ENCODE data around the gene RESP18. TPM values are rescaled to one million over a fixed set of nuclear protein-coding genes. Genes with fewer than 3 reads are reported as not detected.

RESP18 gene
- not detected for total RNA-seq

DNA sequence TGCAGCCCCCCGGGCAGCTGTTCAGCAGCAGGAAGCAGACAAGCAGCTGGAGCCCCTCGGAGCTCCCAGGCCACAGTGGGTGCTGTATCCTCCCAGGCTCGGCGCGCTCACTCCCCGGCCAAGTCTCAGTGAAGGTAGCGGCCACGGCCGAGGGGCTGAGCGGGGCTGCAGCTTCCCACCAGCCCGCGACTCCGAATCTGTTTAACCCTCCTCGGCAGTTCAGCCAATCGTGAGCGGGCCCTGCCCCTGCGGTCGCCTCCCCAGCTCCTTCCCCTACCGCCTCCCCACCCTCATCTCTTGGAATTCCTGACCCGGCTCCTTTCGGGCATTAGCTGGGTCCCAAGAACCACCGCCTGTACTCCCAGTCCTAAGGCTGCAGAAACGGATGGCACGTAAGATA is at the start of gene RESP18:
Gene RESP18, minus strand, starts transcription at position 203 of the 400 bp plus-strand sequence.
- H3K4me1 ChIP-seq: no peaks in the 10 kb centered on the region
- H3K4me3 ChIP-seq: no peak within 1 kb of the TSS
- no peaks in the 10 kb centered on the region for H3K9me3 ChIP-seq
- TF ChIP-seq EP300 (IDR thresholded peaks at IDR 0.05) (no peak), POLR2AphosphoS5 (IDR thresholded peaks at IDR 0.05) (no peak), POLR2A (IDR thresholded peaks at IDR 0.05) (no peak)
- TF ChIP-seq, protein P1, sequence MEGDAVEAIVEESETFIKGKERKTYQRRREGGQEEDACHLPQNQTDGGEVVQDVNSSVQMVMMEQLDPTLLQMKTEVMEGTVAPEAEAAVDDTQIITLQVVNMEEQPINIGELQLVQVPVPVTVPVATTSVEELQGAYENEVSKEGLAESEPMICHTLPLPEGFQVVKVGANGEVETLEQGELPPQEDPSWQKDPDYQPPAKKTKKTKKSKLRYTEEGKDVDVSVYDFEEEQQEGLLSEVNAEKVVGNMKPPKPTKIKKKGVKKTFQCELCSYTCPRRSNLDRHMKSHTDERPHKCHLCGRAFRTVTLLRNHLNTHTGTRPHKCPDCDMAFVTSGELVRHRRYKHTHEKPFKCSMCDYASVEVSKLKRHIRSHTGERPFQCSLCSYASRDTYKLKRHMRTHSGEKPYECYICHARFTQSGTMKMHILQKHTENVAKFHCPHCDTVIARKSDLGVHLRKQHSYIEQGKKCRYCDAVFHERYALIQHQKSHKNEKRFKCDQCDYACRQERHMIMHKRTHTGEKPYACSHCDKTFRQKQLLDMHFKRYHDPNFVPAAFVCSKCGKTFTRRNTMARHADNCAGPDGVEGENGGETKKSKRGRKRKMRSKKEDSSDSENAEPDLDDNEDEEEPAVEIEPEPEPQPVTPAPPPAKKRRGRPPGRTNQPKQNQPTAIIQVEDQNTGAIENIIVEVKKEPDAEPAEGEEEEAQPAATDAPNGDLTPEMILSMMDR (IDR thresholded peaks at IDR 0.05): no peak
- no peak for DNase-seq (ENCODE audit: low spot score in 2 of 2)
- H3K27me3 ChIP-seq: peaks cover 76% of the 10 kb centered on the region
- H3K27ac ChIP-seq: no peak within 1 kb of the TSS
- H3K36me3 ChIP-seq: no peaks in the 10 kb centered on the region
- 7% methylated on average over 24 of the region's 24 CpGs for WGBS

DNA sequence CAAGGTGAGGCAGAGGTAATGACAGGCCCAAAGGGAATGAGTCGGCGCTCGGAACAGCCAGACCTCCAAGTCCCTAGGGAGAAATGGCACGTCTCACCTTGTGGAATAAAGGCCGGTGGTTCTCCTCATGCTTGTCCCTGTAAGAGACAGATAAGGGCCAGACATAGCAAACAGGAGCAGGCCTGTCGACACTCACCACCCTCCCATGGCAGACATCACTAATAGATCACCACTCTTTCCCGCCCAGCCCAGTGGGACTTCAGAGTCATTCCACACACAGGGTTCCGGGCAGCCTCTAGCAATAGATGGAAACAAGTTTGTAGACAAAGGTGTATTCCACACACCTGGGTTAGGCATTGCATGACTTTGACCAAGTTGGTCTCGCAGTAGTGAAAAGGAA is 48.9 kb upstream of the RESP18 start:
- Histone ChIP-seq H3K36me3 (peaks cover 75% of the 10 kb centered on the region), H3K9me3 (no peaks in the 10 kb centered on the region), H3K4me1 (peaks cover 2% of the 10 kb centered on the region), H3K27me3 (no peaks in the 10 kb centered on the region), H3K4me3 (no peak overlapping the region), H3K27ac (no peak overlapping the region)
- DNase-seq (ENCODE audit: low spot score in 2 of 2): no peak
- TF ChIP-seq EP300 (IDR thresholded peaks at IDR 0.05) (no peak), POLR2A (IDR thresholded peaks at IDR 0.05) (no peak), POLR2AphosphoS5 (IDR thresholded peaks at IDR 0.05) (no peak)
- TF ChIP-seq, protein P1 (IDR thresholded peaks at IDR 0.05): no peak
- WGBS: 92% methylated on average over 9 of the region's 9 CpGs

DNA sequence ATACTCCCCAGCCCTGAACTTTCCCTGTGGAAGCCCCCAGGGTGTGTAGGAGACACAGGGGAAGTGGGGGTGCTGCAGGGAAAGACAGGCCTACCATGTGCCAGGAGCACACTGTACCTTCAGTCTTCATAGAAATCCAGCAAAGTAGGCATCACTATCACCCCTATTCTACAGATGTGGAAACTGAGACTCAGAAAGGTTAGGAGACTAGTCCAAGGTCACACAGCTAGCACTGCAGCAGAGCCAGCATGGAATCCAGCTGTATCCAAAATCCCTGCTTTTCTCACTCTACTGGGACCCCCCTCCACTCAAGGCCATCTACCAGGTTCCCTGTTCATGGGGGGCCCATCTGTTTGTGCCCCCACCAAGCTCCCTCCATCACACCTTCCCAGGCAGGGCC is 48.4 kb upstream of the RESP18 start:
- no peaks in the 10 kb centered on the region for H3K27me3 ChIP-seq
- peaks cover 73% of the 10 kb centered on the region for H3K36me3 ChIP-seq
- TF ChIP-seq POLR2A (IDR thresholded peaks at IDR 0.05) (no peak), EP300 (IDR thresholded peaks at IDR 0.05) (no peak), POLR2AphosphoS5 (IDR thresholded peaks at IDR 0.05) (no peak)
- TF ChIP-seq, protein P1 (IDR thresholded peaks at IDR 0.05): no peak
- DNase-seq (ENCODE audit: low spot score in 2 of 2): no peak
- H3K4me1 ChIP-seq: no peaks in the 10 kb centered on the region
- H3K4me3 ChIP-seq: no peak overlapping the region
- no peak overlapping the region for H3K27ac ChIP-seq
- H3K9me3 ChIP-seq: no peaks in the 10 kb centered on the region

DNA sequence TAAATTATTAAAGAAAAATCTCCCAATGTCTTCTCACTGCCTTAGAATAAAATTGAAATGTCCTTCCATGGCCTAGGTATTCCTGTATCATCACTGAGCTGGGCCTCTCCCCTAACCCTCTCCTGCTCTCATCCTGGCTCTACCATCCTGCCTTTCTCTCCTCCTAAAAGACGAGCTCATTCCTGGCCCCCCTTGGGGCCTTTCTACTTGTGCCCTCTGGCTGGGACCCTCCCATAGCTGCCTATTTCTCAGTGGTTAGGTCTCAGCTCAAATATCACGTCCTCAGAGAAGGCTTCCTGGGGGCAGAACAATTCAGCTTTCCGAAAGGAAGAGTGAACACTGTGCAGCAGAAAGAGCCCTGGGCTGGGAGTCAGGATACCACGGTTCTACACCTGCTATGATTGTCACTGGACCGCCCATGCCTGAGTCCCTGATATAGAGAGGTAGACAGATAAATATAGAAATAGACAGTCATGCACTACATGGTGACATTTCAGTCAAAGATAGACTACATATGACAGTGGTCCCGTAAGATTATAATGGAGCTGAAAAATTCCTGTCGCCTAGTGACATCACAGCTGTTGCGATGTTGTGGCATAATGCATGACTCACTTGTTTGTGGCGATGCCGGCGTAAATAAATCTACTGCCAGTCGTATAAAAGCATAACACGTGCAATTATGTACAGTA is 45.8 kb upstream of the RESP18 start:
- Histone ChIP-seq H3K27ac (no peak overlapping the region), H3K9me3 (no peaks in the 10 kb centered on the region), H3K36me3 (peaks cover 65% of the 10 kb centered on the region), H3K4me1 (no peaks in the 10 kb centered on the region), H3K4me3 (no peak overlapping the region), H3K27me3 (no peaks in the 10 kb centered on the region)
- TF ChIP-seq, protein P1 (IDR thresholded peaks at IDR 0.05): no peak
- TF ChIP-seq POLR2AphosphoS5 (IDR thresholded peaks at IDR 0.05) (no peak), POLR2A (IDR thresholded peaks at IDR 0.05) (no peak), EP300 (IDR thresholded peaks at IDR 0.05) (no peak)
- no peak for DNase-seq (ENCODE audit: low spot score in 2 of 2)
- 92% methylated on average over 13 of the region's 13 CpGs for WGBS

DNA sequence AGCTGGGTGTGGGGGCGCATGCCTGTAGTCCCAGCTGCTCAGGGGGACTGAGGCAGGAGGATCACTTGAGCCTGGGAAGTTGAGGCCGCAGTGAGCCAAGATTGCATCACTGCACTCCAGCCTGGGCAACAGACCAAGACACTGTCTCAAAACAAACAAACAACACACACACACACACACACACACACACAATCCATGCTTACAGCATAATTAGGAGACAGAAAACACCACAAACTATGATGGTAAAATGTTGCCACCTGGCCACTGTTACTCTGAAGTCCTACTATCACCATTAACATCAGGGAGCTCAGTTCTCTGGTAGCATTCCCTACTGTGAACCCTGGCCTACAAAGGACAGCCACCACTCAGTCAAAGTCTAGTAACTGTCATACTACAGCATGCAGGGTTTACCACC is 36.9 kb upstream of the RESP18 start:
- DNase-seq (ENCODE audit: low spot score in 2 of 2): no peak
- Histone ChIP-seq H3K27me3 (no peaks in the 10 kb centered on the region), H3K9me3 (no peaks in the 10 kb centered on the region), H3K4me3 (no peak overlapping the region), H3K36me3 (peaks cover 13% of the 10 kb centered on the region), H3K27ac (peak overlapping the region; percentile 65), H3K4me1 (peaks cover 14% of the 10 kb centered on the region)
- TF ChIP-seq POLR2AphosphoS5 (IDR thresholded peaks at IDR 0.05): no peak
- no peak for TF ChIP-seq EP300 (IDR thresholded peaks at IDR 0.05)
- no peak for TF ChIP-seq POLR2A (IDR thresholded peaks at IDR 0.05)
- TF ChIP-seq, protein P1 (IDR thresholded peaks at IDR 0.05): no peak
- 33% methylated on average over 1 of the region's 2 CpGs for WGBS

Data from suprapubic skin (tissue), 4 donors.